NCI-H1436 treated with DMSO at 0.1 percent for 48 hours (cell line): ENCODE measurements around the gene SIK3.
"Not testable (repeated sequence)": the region's sequence is repeated elsewhere in the genome, so short reads cannot be mapped to it uniquely, and the experiment has no call there.

ENCODE experiments used
- DNase-seq: peaks from one replicate; lab custom pipeline; 2025; lab: John Stamatoyannopoulos, UW

SIK3 gene

GRCh38 chr11:116825854-116826750, 272.1 kb downstream of the SIK3 start:
- DNase-seq: no peak

- DNase-seq: no peak
Observed at GRCh38 chr11:116825434-116825833, 272.8 kb downstream of the SIK3 start.

DNA sequence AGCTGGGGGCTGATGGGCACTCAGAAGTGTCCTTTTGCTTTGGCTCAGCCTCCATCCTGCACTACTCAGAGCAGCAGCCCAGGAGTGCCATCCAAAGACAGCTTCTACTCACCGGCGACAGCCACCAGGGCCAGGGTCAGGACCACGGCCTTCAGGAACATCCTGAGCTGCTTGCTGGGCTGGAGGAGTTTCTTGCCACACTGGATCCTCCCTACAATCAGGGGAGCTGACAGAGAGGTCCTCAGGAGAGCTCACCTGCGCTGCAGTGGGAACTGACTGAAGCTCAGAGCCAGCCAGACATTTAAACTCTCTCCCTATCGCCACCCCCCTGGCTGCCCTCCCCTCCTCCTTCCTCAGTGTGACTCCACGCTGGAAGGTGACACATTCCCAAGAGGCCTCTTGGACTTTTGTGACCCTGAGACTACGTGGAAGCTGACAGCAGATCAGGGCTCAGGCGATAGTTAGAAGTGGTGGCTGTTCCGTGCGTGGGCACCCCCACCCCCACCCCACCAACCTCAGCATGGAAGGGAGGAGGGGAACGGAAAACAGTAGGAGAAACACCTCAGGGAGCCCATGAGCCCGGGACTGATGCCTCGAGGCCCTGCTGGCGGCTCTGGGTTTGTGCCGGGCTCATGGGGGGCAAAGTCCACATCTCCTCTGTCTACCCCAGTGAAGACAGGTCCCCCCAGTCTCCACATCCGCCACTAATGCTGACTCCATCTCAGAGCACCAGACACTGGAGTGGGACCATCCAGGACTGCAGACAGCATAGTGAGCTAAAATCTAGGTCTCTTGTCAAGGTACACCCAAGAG, 275.0 kb downstream of the SIK3 start, which contains the start of gene APOA4:
Gene APOA4, minus strand, starts transcription at position 274 of the 813 bp plus-strand sequence. Its CDS starts 113 bp downstream, at position 161.
- DNase-seq: no peak

DNA sequence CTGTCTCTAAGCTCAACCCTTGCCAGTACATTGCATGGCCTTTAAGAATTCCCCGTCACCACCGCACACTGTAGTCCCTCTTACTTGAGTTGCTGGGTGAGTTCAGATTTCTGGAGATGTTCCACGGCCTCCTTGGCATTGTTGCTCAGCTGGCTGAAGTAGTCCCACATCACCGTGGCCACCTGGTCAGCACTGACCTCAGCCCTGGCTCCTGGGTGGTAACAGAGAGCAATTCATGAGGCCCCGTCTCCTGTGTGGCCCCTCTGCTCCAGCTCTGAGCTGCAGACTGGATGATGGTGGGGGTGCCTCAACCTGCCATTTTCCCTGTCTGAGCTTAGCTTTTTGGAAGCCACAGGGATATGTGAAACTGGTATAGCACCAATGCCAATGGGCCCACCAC, 275.7 kb downstream of the SIK3 start:
- DNase-seq: no peak

DNA sequence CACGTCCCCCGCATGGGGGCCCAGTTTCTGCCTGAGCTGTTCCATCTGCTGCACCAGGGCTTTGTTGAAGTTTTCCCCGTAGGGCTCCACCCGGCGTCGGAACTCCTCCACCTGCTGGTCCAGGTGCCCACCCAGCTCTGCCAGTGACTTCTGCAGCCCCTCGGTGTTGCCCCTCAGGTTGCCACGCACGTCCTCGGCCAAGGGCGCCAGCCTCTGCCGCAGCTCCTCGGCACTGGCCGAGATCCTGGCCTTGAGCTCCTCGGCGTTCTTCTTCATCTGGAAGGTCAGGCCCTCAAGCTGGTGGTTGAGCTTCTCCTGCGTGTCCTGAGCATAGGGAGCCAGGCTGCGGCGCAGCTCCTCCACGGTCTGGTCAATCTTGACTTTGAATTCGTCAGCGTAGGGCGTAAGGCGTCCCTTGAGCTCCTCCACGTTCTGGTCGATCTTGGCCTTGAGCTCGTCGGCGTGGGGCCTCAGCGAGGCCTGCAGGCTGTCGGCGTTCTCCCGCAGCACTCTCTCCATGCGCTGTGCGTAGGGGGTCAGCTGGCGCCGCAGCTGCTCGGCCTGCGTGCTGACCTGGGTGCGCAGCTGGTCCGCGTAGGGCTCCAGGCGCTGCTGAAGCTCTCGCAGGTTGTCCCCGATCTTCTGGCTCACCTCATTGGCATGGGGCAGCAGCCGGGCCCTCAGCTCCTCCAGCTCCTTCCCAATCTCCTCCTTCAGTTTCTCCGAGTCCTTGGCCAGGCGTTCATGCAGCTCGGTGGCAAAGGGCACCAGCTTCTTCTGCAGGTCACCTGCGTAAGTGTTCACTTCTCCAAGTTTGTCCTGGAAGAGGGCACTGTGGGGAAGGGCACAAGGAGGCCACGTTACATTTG, 276.9 kb downstream of the SIK3 start:
- no peak for DNase-seq

DNA sequence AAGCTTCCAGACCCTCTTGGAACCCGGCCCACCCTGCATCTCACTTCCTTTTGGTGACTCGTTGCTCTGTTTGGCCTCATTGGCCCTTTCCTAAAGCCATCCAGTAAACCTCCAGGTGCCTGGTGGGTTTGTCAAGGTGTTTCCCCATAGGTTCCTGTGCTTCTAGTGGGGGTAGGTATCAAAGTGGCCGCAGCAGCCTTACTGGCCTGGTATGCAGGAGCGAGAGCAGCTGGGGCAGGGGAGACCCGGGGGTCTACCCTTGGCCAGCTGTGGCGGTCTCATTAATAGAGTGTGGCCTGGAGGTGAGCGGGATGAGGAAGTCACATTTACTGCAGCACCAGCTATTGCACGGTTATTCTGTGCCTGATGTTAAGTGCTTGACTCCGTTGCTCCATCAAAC, 279.2 kb downstream of the SIK3 start:
- DNase-seq: no peak

DNA sequence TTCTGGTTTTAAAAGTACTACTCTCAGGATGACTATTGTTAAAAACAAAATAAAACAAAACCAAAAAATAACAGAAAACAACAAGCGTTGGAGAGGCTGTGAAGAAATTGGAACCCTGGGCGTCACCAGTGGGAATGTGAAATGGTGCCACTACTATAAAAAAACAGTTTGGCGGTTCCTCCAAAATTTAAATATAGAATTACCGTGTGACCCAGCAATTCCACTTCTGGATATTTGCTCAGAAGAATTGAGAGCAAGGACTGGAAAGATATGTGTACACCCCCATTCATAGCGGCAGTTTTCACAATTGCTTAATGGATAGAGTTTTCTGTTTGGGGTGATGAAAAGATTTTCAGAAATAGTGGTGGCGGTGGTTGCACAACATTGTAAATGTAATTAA, 283.7 kb downstream of the SIK3 start:
- DNase-seq: no peak

DNA sequence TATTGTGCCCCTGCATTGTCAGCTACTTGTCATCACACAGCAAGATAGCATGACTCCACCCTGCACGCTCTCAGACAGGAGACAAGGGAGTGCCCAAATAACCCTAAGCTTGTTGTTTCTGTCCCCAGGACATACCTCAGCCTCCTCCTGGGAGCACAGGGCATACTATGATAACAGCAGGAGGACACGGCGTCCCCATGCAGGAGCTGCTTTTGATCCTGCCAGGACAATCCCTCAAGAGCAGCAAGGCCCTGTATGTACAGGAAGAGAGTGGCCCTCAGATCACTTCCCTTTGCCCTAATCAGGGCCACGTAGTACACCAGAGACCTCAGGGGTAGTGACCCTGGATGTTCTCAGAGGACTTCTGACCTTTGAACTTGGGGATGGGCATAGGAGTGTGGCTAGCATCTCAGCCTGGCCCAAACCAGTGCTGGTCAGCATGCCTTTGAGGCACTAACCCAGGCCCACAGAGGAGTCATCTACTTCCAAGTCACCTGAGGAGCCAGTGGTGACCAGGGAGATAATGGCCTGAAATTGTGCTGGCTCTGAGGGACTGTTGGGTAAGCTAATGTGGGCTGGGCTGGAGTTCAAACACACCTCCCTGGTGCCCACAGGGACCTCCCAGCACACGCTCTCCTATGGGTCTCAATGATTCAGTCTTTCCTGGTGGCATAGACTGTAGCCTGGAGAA, 284.3 kb downstream of the SIK3 start:
- DNase-seq: no peak

GRCh38 chr11:116813170-116813569, 285.1 kb downstream of the SIK3 start:
- DNase-seq: no peak

DNA sequence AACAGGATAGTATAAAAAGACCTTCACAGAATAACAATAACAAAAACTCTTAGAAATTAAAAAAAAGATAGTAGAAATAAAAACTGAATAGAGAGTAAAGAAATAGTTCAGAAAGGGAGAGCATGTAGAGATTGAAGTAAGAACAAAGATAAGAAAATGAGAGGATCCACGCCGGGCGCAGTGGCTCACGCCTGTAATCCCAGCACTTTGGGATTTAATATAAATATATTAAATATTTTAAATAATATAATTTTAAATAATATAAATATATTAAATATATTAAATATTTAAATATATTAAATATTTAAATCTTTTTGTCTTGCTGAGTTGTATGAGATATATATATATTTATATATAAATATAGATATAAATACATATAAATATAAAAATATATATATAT, 286.1 kb downstream of the SIK3 start:
- no peak for DNase-seq

GRCh38 chr11:116811194-116811593, 287.0 kb downstream of the SIK3 start:
- no peak for DNase-seq

DNA sequence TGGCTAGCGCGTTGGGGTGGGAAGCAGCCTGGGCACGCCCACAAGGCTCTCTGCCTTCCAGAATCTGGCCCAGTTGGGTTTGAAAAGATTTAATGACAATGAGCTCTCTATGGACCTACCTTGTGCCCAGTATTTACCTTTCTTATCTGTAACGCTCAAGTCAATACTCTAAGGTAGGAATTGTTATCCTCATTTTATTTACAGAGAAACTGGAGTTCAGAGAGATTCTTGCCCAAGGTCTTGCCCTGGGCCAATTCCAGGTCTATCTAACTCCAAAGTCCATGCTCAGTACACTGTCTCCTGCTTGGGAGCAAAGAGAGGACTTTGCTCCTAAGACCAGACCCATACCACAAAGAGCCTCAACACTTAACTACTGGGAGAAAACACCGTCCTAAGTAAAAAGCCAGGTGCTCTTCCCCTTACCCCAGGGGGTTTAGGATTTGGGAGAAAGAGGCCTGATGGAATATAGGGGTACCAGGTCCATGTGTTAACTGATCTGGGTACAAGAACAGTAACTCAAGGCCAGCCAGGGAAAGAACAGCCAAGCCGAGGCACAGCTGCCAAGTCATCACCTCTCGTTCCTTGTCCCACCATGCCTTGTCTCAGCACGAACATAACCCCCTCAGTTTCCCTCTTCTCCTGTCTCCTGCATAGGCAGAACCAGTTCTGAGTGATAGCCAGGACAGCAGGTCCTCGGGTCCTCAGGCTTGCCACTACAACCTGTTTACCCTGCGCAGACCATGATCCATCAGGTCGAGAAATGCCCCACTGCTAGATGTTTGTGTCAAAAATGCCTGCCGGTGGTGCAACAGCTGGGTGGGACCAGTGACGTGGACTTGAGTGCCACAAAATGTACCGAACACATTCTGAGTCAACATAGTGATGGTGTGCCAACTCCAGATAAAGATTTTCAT, 289.7 kb downstream of the SIK3 start:
- no peak for DNase-seq

GRCh38 chr11:116807601-116808261, 290.5 kb downstream of the SIK3 start:
- DNase-seq: no peak

GRCh38 chr11:116804001-116804400, 294.2 kb downstream of the SIK3 start:
- DNase-seq: no peak

DNA sequence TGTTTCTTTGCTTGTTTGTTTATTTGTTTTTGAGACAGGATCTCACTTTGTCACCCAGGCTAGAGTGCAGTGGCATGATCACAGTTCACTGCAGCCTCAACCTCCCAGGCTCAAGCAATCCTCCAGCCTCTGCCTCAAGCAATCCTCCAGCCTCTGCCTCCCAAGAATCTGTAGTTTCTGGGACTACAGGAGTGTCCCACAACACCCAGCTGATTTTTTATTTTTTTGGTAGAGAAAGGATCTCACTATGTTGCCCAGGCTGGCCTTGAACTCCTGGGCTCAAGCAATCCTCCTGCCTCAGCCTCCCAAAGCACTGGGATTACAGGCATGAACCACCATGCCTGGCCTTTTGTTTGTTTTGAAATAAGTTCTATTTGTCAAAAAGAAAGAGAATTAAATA, 296.6 kb downstream of the SIK3 start:
- not testable (repeated sequence) for DNase-seq

- no peak for DNase-seq
Observed at GRCh38 chr11:116800610-116801009, 297.6 kb downstream of the SIK3 start.

DNA sequence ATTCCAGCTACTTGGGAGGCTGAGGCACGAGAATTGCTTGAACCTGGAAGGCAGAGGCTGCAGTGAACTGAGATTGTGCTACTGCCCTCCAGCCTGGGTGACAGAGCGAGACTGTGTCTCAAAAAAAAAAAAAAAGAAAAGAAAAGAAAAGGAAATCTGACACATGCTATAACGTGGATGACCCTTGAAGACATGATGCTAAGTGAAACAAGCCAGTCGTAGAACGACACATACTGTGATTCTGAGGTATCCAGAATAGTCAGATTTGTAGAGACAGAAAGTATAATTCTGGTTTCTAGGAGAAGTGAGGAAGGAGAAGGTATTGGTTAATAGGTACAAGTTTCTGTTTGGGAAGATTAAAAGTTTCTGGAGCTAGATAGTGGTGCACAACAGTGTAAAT, 299.9 kb downstream of the SIK3 start:
- DNase-seq: no peak

DNA sequence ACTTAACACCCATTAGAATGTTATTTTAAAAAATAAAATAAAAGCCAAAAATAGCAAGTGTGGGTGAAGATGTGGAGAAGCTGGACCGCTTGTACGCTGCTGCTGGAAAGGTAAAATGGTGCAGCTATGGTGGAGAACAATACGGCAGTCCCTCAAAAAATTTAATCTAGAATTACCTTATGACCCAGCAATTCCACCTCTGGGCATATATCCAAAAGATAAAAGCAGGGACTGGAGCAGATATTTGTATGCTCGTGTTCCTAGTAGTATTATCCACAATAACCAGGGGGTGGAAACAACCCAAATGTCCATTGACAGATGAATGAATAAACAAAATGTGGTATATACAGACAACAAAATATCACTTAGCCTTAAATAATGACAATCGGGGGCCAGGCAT, 300.4 kb downstream of the SIK3 start:
- no peak for DNase-seq

GRCh38 chr11:116796548-116796947, 301.7 kb downstream of the SIK3 start:
- no peak for DNase-seq

GRCh38 chr11:116794851-116795250, 303.4 kb downstream of the SIK3 start:
- DNase-seq: no peak
